HG03066 (cell line): Measurements from ENCODE around the gene ASTL.

Experiments
- ATAC-seq: cut with Tn5 transposase; IDR thresholded peaks from one replicate; pipeline ENCODE4 v1.9.1; 2021; ENCODE audit warnings: low read depth; ENCODE audit not compliant: unreplicated experiment

Gene ASTL

GRCh38 chr2:96114546-96114902 is 23.8 kb downstream of the ASTL start:
- ATAC-seq: no peak

GRCh38 chr2:96113951-96114350 is 24.4 kb downstream of the ASTL start:
- no peak for ATAC-seq

- no peak for ATAC-seq
Observed at GRCh38 chr2:96113367-96113677, 25.0 kb downstream of the ASTL start.

GRCh38 chr2:96112501-96113366 is 25.6 kb downstream of the ASTL start:
- ATAC-seq: no peak

- no peak for ATAC-seq
Observed at GRCh38 chr2:96111823-96112500, 26.3 kb downstream of the ASTL start.

- no peak for ATAC-seq
Observed at GRCh38 chr2:96111257-96111640, 27.1 kb downstream of the ASTL start.

- ATAC-seq: no peak
Observed at GRCh38 chr2:96110621-96111256, 27.6 kb downstream of the ASTL start.

- ATAC-seq: no peak
Observed at GRCh38 chr2:96109931-96110511, 28.3 kb downstream of the ASTL start.

GRCh38 chr2:96109361-96109680 is 29.0 kb downstream of the ASTL start:
- no peak for ATAC-seq

- no peak for ATAC-seq
Observed at GRCh38 chr2:96108541-96109360, 29.6 kb downstream of the ASTL start.

GRCh38 chr2:96108151-96108540 is 30.2 kb downstream of the ASTL start:
- no peak for ATAC-seq

GRCh38 chr2:96107708-96108065 is 30.6 kb downstream of the ASTL start:
- no peak for ATAC-seq

- no peak for ATAC-seq
Observed at GRCh38 chr2:96106991-96107707, 31.2 kb downstream of the ASTL start.

- ATAC-seq: no peak
Observed at GRCh38 chr2:96105994-96106715, 32.1 kb downstream of the ASTL start.

GRCh38 chr2:96105152-96105915 is 33.0 kb downstream of the ASTL start:
- no peak for ATAC-seq

- no peak for ATAC-seq
Observed at GRCh38 chr2:96104487-96104861, 33.8 kb downstream of the ASTL start.

GRCh38 chr2:96103761-96104486 is 34.4 kb downstream of the ASTL start:
- no peak for ATAC-seq

GRCh38 chr2:96103187-96103601 is 35.1 kb downstream of the ASTL start:
- ATAC-seq: no peak
